ENCODE data around the gene CNTRL. TPM values are rescaled to one million over a fixed set of nuclear protein-coding genes. Genes with fewer than 3 reads are reported as not detected.

The CNTRL gene
- polyA plus RNA-seq, 1 experiment: 3.6 TPM

DNA sequence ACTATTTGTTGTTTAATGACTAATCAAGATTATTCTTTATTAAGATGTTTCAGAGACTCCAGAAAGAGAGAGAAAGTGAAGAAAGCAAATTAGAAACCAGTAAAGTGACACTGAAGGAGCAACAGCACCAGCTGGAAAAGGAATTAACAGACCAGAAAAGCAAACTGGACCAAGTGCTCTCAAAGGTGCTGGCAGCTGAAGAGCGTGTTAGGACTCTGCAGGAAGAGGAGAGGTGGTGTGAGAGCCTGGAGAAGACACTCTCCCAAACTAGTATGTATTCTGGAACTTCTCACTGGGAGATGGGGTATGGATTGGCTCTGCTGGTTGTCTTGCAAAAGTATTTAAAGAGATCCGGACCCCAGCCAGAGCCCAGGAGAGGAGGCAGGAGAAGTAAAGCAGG is 93.3 kb downstream of the CNTRL start:
- Histone ChIP-seq H3K4me3 (ENCODE audit: low read depth, low read length) (no peak overlapping the region), H3K27me3 (ENCODE audit: control insufficient read depth, insufficient read depth, low read length) (no peaks in the 10 kb centered on the region), H3K36me3 (ENCODE audit: control insufficient read depth, insufficient read depth, low read length) (peaks cover 2% of the 10 kb centered on the region; the same call in 1 of the 2 replicates)
- TF ChIP-seq, protein P1, sequence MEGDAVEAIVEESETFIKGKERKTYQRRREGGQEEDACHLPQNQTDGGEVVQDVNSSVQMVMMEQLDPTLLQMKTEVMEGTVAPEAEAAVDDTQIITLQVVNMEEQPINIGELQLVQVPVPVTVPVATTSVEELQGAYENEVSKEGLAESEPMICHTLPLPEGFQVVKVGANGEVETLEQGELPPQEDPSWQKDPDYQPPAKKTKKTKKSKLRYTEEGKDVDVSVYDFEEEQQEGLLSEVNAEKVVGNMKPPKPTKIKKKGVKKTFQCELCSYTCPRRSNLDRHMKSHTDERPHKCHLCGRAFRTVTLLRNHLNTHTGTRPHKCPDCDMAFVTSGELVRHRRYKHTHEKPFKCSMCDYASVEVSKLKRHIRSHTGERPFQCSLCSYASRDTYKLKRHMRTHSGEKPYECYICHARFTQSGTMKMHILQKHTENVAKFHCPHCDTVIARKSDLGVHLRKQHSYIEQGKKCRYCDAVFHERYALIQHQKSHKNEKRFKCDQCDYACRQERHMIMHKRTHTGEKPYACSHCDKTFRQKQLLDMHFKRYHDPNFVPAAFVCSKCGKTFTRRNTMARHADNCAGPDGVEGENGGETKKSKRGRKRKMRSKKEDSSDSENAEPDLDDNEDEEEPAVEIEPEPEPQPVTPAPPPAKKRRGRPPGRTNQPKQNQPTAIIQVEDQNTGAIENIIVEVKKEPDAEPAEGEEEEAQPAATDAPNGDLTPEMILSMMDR (IDR thresholded peaks at IDR 0.05; ENCODE audit: insufficient read depth, low read depth, low read length): no peak
- CTCF ChIA-PET: interaction anchor here (1.4 kb wide), 1 partner anchor 26 kb away, joined by 3 read pairs; no protein-coding TSS in a partner anchor
- POLR2A ChIA-PET: no interaction called here
- DNase-seq (ENCODE audit: low read depth): no peak

DNA sequence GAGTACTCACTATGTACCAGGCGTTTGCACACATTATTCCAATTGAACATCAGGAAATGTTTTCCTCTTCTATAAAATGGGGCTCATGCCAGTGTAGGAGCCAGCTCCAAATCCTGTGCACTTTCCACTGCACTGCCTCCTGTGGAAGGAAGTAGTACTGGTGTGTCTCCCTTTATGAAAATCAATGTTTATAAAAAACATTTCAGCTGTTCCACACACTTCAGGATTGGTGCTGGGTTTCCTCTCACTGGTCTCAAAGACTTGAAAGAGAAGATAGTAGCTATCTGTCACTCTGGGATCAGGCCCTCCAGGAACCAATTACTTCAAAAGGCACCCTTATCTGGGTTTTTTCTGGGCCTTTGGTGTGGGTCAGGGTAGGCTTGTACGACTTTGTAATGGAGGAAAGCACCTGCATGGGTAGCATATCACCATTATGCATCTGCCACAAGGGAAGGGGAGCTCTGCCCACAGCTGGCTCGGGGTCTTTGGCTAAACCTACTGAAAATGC is 94.4 kb downstream of the CNTRL start:
- TF ChIP-seq, protein P1 (IDR thresholded peaks at IDR 0.05; ENCODE audit: insufficient read depth, low read depth, low read length): peak; percentile 49
- POLR2A ChIA-PET: no interaction called here

DNA sequence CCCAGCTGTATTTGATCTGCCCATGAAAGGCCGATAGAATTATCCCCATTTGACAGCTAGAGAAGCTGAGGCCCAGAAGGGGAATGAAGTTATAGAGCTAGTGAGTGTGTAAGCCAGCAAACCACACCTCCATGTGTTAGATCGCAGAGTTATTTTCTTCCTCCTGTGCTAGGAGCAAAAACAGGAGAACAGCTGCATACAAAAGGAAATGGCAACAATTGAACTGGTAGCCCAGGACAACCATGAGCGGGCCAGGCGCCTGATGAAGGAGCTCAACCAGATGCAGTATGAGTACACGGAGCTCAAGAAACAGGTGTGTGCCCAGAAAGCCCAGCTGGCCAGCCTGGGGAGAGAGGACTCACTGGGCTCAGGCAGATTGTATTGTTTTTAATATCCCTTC is 96.5 kb downstream of the CNTRL start:
- CTCF ChIA-PET: interaction anchor here (1.9 kb wide), 1 partner anchor 13 kb away, joined by 4 read pairs; no protein-coding TSS in a partner anchor
- Histone ChIP-seq H3K4me3 (ENCODE audit: low read depth, low read length) (no peak overlapping the region), H3K27me3 (ENCODE audit: control insufficient read depth, insufficient read depth, low read length) (no peaks in the 10 kb centered on the region), H3K36me3 (ENCODE audit: control insufficient read depth, insufficient read depth, low read length) (peaks cover 2% of the 10 kb centered on the region)
- POLR2A ChIA-PET: no interaction called here
- TF ChIP-seq, protein P1 (IDR thresholded peaks at IDR 0.05; ENCODE audit: insufficient read depth, low read depth, low read length): no peak
- DNase-seq (ENCODE audit: low read depth): no peak

More for the DNA sequence above, 94.4 kb downstream of the CNTRL start:
- CTCF ChIA-PET: interaction anchor here (0.6 to 1.4 kb wide), 6 partner anchors 11 to 395 kb away, joined by 3 to 6 read pairs (median 4); no protein-coding TSS in a partner anchor
- H3K27me3 ChIP-seq (ENCODE audit: control insufficient read depth, insufficient read depth, low read length): no peaks in the 10 kb centered on the region
- peaks cover 2% of the 10 kb centered on the region for H3K36me3 ChIP-seq (ENCODE audit: control insufficient read depth, insufficient read depth, low read length)
- H3K4me3 ChIP-seq (ENCODE audit: low read depth, low read length): no peak overlapping the region
- DNase-seq (ENCODE audit: low read depth): no peak

DNA sequence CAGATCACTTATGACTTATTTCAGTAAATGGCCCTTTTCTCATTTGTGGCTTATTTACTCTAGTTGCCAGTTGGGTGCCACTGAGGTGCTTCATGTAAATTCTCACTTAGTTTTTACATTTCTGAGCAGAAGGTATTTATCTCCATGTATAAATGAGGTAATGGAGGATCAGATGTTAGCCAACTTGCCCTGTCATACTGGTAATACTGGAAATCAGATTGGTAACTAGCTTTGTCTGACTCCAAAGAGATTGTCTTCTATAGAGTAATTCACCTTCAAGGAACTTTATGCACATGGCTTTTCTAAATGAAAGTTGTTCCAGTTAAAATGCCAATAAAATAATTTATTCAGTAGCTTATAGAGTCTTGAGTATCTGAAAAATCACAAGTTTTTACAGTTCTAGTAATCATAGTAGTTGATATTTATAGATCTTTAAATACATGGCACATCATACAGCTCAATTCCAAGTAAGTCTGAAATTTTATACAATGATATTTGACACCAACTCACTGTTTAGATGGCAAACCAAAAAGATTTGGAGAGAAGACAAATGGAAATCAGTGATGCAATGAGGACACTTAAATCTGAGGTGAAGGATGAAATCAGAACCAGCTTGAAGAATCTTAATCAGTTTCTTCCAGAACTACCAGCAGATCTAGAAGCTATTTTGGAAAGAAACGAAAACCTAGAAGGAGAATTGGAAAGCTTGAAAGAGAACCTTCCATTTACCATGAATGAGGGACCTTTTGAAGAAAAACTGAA is 98.2 kb downstream of the CNTRL start:
- no peaks in the 10 kb centered on the region for H3K27me3 ChIP-seq (ENCODE audit: control insufficient read depth, insufficient read depth, low read length)
- ChIA-PET CTCF (interaction anchor here (0.9 to 1.9 kb wide), 2 partner anchors 11 to 13 kb away, joined by 3 to 4 read pairs; no protein-coding TSS in a partner anchor), POLR2A (no interaction called here)
- peaks cover 2% of the 10 kb centered on the region for H3K36me3 ChIP-seq (ENCODE audit: control insufficient read depth, insufficient read depth, low read length)
- DNase-seq (ENCODE audit: low read depth): no peak
- TF ChIP-seq, protein P1 (IDR thresholded peaks at IDR 0.05; ENCODE audit: insufficient read depth, low read depth, low read length): no peak
- no peak overlapping the region for H3K4me3 ChIP-seq (ENCODE audit: low read depth, low read length)

DNA sequence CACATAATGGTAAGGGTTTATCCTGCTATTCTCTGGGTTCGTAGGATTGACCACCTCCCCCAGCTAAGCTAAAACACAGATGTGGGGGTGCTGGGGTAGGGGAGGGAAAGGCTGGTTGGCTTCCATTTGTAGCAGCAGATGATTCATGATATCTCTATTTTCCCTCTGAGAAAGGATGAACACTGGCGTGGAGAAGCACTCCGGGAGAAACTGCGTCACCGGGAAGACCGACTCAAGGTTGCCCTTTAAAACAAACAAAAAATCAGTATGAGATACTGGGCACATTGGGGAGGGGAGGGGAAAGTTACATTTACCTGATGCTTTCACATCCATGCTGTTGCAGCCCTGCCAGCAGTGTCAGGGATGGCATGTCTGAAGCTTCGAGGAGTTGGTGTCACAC is 98.7 kb downstream of the CNTRL start:
- ChIA-PET POLR2A (no interaction called here), CTCF (interaction anchor here (0.9 to 1.9 kb wide), 2 partner anchors 12 kb away, joined by 3 to 4 read pairs; no protein-coding TSS in a partner anchor)
- TF ChIP-seq, protein P1 (IDR thresholded peaks at IDR 0.05; ENCODE audit: insufficient read depth, low read depth, low read length): no peak
- H3K36me3 ChIP-seq (ENCODE audit: control insufficient read depth, insufficient read depth, low read length): peaks cover 2% of the 10 kb centered on the region
- DNase-seq (ENCODE audit: low read depth): no peak
- H3K4me3 ChIP-seq (ENCODE audit: low read depth, low read length): no peak overlapping the region
- no peaks in the 10 kb centered on the region for H3K27me3 ChIP-seq (ENCODE audit: control insufficient read depth, insufficient read depth, low read length)

Measured in BJ (cell line).